GM21825 (cell line): ENCODE measurements around the gene SPON1.

Experiments used
- ATAC-seq: cut with Tn5 transposase; IDR thresholded peaks from one replicate; pipeline ENCODE4 v1.9.1; 2021; ENCODE audit warnings: mild to moderate bottlenecking, moderate library complexity; ENCODE audit not compliant: unreplicated experiment

SPON1 gene

DNA sequence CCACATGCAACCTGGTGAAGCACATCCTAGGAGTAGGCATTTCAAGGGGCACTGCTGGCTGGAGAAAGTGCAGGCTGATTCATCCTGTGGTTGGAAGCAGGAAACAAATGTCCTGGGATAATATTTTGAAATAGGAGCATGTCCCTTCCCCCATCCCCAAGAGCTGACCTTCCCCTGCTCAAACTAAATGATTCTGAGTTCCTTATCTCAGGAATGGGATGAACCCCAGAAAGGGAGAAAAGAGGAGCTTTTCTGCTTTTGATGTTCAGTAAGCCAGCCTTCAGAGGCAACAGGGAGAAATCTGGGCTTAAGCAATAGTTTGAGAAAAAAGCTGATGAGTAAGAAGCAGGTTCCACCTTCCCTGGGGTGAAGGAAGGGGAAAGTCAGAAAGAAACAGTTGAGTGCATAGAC is 19.5 kb upstream of the SPON1 start:
- no peak for ATAC-seq

GRCh38 chr11:13944016-13944415 is 18.5 kb upstream of the SPON1 start:
- no peak for ATAC-seq

- no peak for ATAC-seq
Observed at GRCh38 chr11:13944911-13945425, 17.6 kb upstream of the SPON1 start.

DNA sequence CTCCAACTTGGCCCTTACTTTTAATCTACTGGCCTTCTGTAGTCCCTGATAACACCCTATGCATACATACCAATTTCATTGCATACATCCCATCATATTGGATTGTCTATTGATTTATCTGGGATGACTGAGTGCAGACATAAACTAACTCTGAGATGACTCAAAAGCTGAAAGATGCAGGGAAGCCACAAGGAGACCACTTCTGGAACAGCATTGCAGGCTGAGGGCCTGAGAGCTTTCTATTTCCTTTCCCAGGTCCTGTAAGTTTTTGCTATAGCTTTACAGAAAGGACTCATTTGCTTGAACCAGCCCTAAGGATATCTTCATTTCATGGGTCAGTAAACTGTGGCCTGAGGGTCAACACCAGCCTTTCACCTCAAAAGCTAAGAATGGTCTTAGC is 15.1 kb upstream of the SPON1 start:
- ATAC-seq: no peak

- ATAC-seq: no peak
Observed at GRCh38 chr11:13949876-13950275, 12.6 kb upstream of the SPON1 start.

- ATAC-seq: no peak
Observed at GRCh38 chr11:13952221-13952620, 10.3 kb upstream of the SPON1 start.

- no peak for ATAC-seq
Observed at GRCh38 chr11:13952668-13953067, 9.9 kb upstream of the SPON1 start.

DNA sequence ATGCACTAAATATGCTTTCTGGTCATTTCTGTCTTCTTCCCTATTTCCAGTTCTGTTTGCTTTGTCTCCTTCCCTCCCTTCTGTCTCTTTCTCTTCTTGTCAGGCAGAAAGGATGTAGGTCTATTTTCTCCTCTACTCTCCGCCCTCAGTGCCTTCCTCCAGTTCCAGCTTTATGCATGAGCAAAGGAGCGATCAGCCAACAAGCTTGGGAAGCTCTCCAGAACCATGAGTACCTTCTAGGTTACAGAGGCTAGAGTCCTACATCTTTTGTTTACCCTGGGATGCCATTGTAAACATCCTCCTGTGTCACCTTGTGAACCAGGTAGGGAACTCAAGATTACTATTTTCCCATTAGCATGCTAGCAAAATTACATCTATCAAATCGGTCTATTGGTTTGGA is 7.9 kb upstream of the SPON1 start:
- no peak for ATAC-seq

GRCh38 chr11:13955971-13956421 is 6.5 kb upstream of the SPON1 start:
- ATAC-seq: peak; percentile 65

- no peak for ATAC-seq
Observed at GRCh38 chr11:13956988-13957387, 5.5 kb upstream of the SPON1 start.

- no peak for ATAC-seq
Observed at GRCh38 chr11:13958641-13959400, 3.7 kb upstream of the SPON1 start.

- no peak for ATAC-seq
Observed at GRCh38 chr11:13962198-13962561, 343 bp upstream of the SPON1 start.

DNA sequence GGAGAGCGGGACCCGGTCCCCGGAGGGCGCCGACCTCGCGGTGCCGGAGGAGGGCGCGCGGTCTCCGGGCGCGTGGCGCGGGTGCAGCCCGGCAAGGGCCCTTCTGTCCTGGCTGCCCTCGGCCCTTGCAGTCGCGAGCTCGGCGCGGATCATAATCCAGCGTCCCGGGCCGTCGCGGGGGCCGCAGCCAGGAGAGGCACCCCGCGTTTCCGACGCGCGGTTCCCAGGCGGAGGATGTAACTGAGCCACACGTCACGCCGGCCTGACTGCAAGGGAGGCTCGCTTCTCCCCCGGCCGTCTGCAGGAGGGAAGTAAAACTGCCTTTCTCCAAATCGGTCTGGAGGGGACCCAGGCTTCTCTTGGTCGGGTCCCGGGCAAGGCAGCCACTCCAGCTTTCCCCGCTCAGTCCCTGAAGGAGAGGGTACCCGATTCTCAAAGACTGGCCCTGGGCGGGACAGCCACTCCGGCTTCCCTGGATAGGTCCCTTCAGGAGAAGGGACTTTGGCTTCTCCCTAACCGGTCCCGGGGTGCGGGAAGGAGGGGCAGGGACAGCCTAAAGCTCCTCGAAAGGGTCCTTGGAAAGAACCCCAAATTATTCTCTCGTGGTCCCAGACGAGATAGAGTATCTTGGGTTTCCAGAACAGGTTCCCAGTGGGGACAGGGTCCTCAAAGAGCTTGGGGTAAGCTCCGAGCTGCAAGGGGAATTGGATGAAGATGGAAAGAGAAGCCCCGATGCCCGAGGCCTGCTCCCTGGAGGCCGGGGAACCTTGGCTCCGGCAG is 836 bp downstream of the SPON1 start:
- no peak for ATAC-seq

GRCh38 chr11:13963949-13964770 is 1.6 kb downstream of the SPON1 start:
- ATAC-seq: no peak

DNA sequence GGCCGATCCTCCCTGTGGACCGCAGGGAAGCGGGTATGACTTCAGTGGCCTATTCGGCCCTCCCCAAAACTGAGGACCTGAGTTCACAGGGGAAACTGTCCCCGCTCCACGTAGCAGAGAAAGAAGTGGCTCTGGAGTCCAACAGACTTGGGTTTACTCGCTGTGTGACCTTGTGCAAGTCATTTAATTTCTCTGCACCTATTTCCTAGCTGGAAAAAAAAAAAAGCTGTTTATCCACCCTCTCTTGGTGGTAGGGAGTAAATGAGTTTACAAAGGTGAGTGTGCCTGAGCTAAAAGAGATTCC is 2.2 kb downstream of the SPON1 start:
- no peak for ATAC-seq

DNA sequence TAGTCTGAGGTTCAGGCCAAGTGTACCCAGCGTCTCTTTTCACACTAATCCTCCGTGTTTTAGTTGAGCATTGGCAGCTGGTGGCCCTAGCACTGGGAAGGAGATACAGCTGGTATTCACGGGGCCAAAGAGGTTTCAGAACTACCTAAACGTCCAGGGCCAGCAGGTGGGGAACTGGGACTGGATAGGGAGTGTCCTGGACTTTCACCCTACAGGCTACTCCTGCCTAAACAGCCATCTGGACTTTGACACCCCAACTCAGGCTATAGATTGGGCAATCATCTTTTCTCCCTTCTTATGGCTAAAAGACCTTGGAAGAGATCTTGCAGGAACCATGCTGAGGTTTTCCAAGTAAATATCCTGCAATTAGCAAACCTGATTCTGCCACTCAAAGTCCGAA is 2.8 kb downstream of the SPON1 start:
- no peak for ATAC-seq

DNA sequence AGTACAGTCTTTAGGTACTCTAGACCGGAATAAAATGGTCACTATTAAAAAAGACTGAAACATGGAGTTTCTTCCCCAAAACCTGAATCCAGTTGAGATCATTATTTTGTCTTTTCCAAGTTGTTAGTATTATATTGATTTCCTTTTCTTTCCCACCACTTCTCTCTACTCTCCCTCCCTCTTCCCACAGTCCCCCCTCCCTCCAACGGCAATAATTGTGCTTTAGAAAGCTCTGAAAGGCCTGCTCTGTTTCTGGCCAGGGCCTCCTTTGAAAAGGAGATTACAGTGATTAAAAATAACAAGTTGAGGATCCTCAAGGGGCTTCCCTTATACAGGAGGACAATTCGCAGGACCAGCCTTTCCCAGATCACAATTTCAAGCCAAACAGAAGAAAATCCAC is 3.5 kb downstream of the SPON1 start:
- no peak for ATAC-seq

DNA sequence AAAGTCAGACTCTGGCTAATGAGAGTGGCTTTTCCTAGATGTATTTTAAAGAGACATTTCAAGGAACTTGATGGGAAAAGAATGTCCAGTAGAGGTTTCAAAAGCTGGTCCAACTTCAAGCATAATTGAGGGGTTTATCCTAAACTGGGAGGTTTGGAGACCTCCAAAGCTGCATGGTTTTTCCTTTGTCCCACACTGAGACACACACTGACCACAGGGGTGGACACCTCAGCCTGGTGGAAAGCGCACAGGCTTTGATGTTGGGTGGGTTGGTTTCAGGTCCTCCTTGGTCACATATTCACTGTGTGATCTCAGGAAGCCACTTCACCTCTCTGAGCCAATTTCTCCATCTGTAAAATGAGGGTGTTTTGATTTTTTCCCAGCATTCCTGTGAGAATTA is 4.0 kb downstream of the SPON1 start:
- ATAC-seq: no peak

DNA sequence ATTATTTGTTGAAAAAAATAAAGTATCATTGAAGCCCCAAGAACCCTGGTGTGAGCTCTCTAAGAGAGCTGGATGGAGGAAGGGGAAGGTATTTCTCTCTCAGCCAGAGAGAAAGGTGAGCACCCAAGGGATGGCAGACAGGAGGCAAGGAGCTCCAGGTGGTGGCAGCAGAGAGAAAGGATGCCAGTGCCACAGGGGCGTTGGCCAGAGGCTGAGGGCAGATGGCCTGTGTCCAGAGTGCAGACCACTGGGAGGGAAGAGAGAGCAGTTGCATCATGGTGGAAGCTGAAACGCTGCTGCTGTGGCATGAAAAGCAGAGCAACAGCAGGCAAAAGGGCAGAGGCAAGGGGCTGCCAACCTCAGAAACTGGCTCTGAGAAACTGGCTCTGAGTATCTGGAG is 8.5 kb downstream of the SPON1 start:
- no peak for ATAC-seq

GRCh38 chr11:13972043-13972910 is 9.8 kb downstream of the SPON1 start:
- no peak for ATAC-seq

DNA sequence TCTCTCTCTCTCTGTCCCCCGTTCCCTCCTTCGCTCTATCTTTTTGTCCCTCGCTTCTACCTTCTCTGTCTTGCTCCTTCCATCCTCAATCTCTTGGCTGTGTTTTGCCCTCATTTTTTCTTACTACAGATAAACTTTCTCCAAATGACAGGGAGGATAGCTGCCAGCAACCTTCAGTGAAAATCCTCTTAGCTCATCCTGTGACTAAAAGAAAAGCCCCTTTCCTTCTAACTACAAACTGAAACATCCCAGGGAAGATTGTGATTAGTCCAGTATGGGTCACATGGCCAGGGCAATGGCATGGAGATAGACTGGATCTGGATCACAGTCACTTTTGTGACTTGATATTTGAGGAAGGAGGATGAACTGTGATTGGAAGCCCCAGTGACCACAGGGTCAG is 10.4 kb downstream of the SPON1 start:
- ATAC-seq: no peak
